Caco-2 (cell line): ENCODE data around the gene PLPP6. TPM values are rescaled to one million over a fixed set of nuclear protein-coding genes. Genes with fewer than 3 reads are reported as not detected.

Source experiments
- BruUV-seq: library from RNA; stranded (reverse); fragments of 400-500 nt; replicated peaks from 2 replicates; lab custom pipeline; 2021; lab: Mats Ljungman, UMichigan
- CTCF ChIA-PET: fragments of 300-600 bp; sonication (Branson Sonifier 250); formaldehyde crosslinking; loops from one replicate; lab custom pipeline; 2022; ENCODE audit warnings: antibody characterized with exemption; lab: Charles Lee
- POLR2A ChIA-PET: fragments of 300-600 bp; sonication (Branson Sonifier 250); formaldehyde crosslinking; loops from one replicate; lab custom pipeline; 2022; ENCODE audit warnings: antibody characterized with exemption; lab: Charles Lee
- DNase-seq, 2 experiments: peaks; one replicate each; pipeline versions ENCODE4 v3.0.0 to v3.0.0-alpha.2; 2020 to 2022
- H3K27me3 ChIP-seq: replicated peaks from 2 replicates; pipeline ENCODE4 v1.6.0; 2011; ENCODE audit warnings: low read length; ENCODE audit not compliant: control insufficient read depth, insufficient read depth
- H3K36me3 ChIP-seq: 2 replicates; pipeline ENCODE4 v1.5.1; 2011; ENCODE audit warnings: low read length; ENCODE audit not compliant: control insufficient read depth, insufficient read depth
- H3K4me1 ChIP-seq: fragments of 250-450 bp; sonication (Bioruptor Pico); 2 replicates; pipeline ENCODE4 v1.5.1; 2020; ENCODE audit warnings: mild to moderate bottlenecking
- H3K4me3 ChIP-seq: 2 replicates; pipeline ENCODE4 v1.5.1; 2011; ENCODE audit warnings: low read depth, mild to moderate bottlenecking, control low read depth, low read length
- H3K9me3 ChIP-seq: fragments of 250-450 bp; sonication (Bioruptor Pico); 2 replicates; pipeline ENCODE4 v1.5.1; 2020; ENCODE audit warnings: mild to moderate bottlenecking, moderate library complexity
- H3K27ac Mint-ChIP-seq: one replicate; pipeline ENCODE4 v1.8.0; 2022; ENCODE audit warnings: mixed read lengths; ENCODE audit not compliant: unreplicated experiment
- H3K27me3 Mint-ChIP-seq: one replicate; pipeline ENCODE4 v1.8.0; 2022; ENCODE audit warnings: mixed read lengths; ENCODE audit not compliant: insufficient read depth, unreplicated experiment
- H3K36me3 Mint-ChIP-seq: one replicate; pipeline ENCODE4 v1.8.0; 2022; ENCODE audit warnings: mild to moderate bottlenecking, mixed read lengths; ENCODE audit not compliant: insufficient read depth, unreplicated experiment
- H3K4me1 Mint-ChIP-seq: one replicate; pipeline ENCODE4 v1.8.0; 2022; ENCODE audit warnings: low read depth, mixed read lengths; ENCODE audit not compliant: unreplicated experiment
- H3K4me3 Mint-ChIP-seq: one replicate; pipeline ENCODE4 v1.8.0; 2022; ENCODE audit warnings: mild to moderate bottlenecking, moderate library complexity, mixed read lengths; ENCODE audit not compliant: unreplicated experiment
- H3K9me3 Mint-ChIP-seq: one replicate; pipeline ENCODE4 v1.8.0; 2022; ENCODE audit warnings: mixed read lengths; ENCODE audit not compliant: unreplicated experiment
- CTCF ChIP-seq, 2 experiments: fragments of 200-600 bp in 1 of 2; IDR thresholded peaks; 1 replicate in 1 of 2; 2 replicates in 1 of 2; pipeline versions ENCODE4 v1.5.1 to v1.8.0; 2011 to 2022; ENCODE audit warnings: antibody characterized with exemption in 1 of 2, control low read depth in 1 of 2, inconsistent platforms in 1 of 2, low read depth in 1 of 2, low read length in 1 of 2, mild to moderate bottlenecking in 1 of 2, moderate library complexity in 1 of 2; ENCODE audit not compliant: insufficient read depth in 1 of 2, severe bottlenecking in 1 of 2, unreplicated experiment in 1 of 2
- intact Hi-C: fragments of 100-400 bp; cut with micrococcal nuclease; formaldehyde crosslinking; loops from one replicate; pipeline ENCODE4 v1.10.0; 2022; ENCODE audit not compliant: unreplicated experiment
- total RNA-seq: library from RNA; stranded (reverse); gene quantifications from 2 replicates; pipeline ENCODE4 v1.2.3, GENCODE V29; 2022

Gene PLPP6
- total RNA-seq, 1 experiment from 2014 or later = 7.2 TPM

- no peak for TF ChIP-seq CTCF (IDR thresholded peaks at IDR 0.05; ENCODE audit: insufficient read depth in 1 of 2, low read depth in 1 of 2, low read length in 1 of 2, severe bottlenecking in 1 of 2, unreplicated experiment in 1 of 2)
- no peak overlapping the region for H3K4me3 Mint-ChIP-seq
- Histone ChIP-seq H3K36me3 (no peaks in the 10 kb centered on the region), H3K9me3 (no peaks in the 10 kb centered on the region), H3K4me1 (peaks cover 12% of the 10 kb centered on the region), H3K4me3 (peak overlapping the region; percentile 89), H3K27me3 (no peaks in the 10 kb centered on the region)
- ChIA-PET CTCF (no interaction called here), POLR2A (no interaction called here)
- H3K4me1 Mint-ChIP-seq = no peaks in the 10 kb centered on the region
- intact Hi-C loops = no loop called here
- H3K36me3 Mint-ChIP-seq = no peaks in the 10 kb centered on the region
- no TSS peak for BruUV-seq
- H3K9me3 Mint-ChIP-seq = no peaks in the 10 kb centered on the region
- no peaks in the 10 kb centered on the region for H3K27me3 Mint-ChIP-seq
- no peak overlapping the region for H3K27ac Mint-ChIP-seq
- no peak for DNase-seq
Observed at GRCh38 chr9:4680750-4681149, 18.7 kb downstream of the PLPP6 start.

DNA sequence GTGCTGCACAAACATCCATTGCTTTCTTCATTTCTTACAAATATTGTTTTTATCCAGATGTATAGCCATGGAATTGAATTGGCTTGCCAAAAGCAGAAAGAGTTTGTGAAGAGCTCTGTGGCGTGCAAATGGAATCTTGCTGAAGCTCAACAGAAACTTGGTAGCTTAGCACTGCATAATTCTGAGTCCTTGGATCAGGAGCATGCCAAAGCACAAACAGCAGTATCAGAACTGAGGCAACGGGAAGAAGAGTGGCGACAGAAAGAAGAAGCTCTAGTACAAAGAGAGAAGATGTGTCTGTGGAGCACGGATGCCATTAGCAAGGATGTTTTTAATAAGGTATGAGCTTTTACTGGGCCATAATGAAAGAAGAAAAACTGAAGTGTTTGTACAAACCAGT lies 22.7 kb downstream of the PLPP6 start:
- Mint-ChIP-seq H3K36me3 (no peaks in the 10 kb centered on the region), H3K9me3 (no peaks in the 10 kb centered on the region), H3K27me3 (no peaks in the 10 kb centered on the region), H3K4me3 (no peak overlapping the region), H3K27ac (no peak overlapping the region), H3K4me1 (no peaks in the 10 kb centered on the region)
- 0 out of 2 replicates have a peak, but pooled peaks cover 1% of the 10 kb centered on the region for H3K36me3 ChIP-seq
- no peak overlapping the region for H3K4me3 ChIP-seq
- no peaks in the 10 kb centered on the region for H3K9me3 ChIP-seq
- H3K27me3 ChIP-seq = no peaks in the 10 kb centered on the region
- intact Hi-C loops = no loop called here
- ChIA-PET POLR2A (no interaction called here), CTCF (no interaction called here)
- TF ChIP-seq CTCF (IDR thresholded peaks at IDR 0.05; ENCODE audit: insufficient read depth in 1 of 2, low read depth in 1 of 2, low read length in 1 of 2, severe bottlenecking in 1 of 2, unreplicated experiment in 1 of 2) = no peak
- no peak for DNase-seq
- BruUV-seq = no TSS peak
- H3K4me1 ChIP-seq = no peaks in the 10 kb centered on the region

DNA sequence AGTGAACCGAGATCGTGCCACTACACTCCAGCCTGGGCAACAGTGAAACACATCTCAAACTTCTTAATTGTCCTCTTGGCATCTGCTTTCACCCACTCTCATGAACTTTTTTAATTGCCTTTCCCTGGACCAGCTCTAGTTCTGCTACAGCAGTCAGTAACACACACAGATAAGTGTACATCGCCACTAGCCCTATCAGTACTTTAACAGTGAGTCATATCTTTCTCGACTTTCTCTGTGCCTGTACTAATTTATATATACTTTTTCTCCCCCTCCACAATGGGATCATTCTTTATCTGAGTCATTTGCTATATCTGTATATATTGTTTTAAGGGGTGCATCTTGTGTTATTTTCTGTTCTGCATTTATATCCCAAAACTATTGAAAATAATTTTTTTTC lies 24.0 kb downstream of the PLPP6 start:
- H3K27me3 ChIP-seq = no peaks in the 10 kb centered on the region
- ChIA-PET CTCF (no interaction called here), POLR2A (no interaction called here)
- intact Hi-C loops = no loop called here
- BruUV-seq = no TSS peak
- DNase-seq = no peak
- H3K9me3 ChIP-seq = no peaks in the 10 kb centered on the region
- H3K27ac Mint-ChIP-seq = no peak overlapping the region
- no peaks in the 10 kb centered on the region for H3K9me3 Mint-ChIP-seq
- no peak overlapping the region for H3K4me3 ChIP-seq
- 0 out of 2 replicates have a peak, but pooled peaks cover 1% of the 10 kb centered on the region for H3K36me3 ChIP-seq
- no peaks in the 10 kb centered on the region for H3K4me1 Mint-ChIP-seq
- no peak for TF ChIP-seq CTCF (IDR thresholded peaks at IDR 0.05; ENCODE audit: insufficient read depth in 1 of 2, low read depth in 1 of 2, low read length in 1 of 2, severe bottlenecking in 1 of 2, unreplicated experiment in 1 of 2)
- no peaks in the 10 kb centered on the region for H3K36me3 Mint-ChIP-seq
- no peak overlapping the region for H3K4me3 Mint-ChIP-seq
- H3K27me3 Mint-ChIP-seq = no peaks in the 10 kb centered on the region
- H3K4me1 ChIP-seq = no peaks in the 10 kb centered on the region
